H9 (cell line): ENCODE data around the gene MED17. TPM values are rescaled to one million over a fixed set of nuclear protein-coding genes. Genes with fewer than 3 reads are reported as not detected.

ENCODE experiments used
- DNase-seq: peaks from one replicate; pipeline ENCODE4 v3.0.0-alpha.2; 2017
- H2AFZ ChIP-seq: one replicate; pipeline ENCODE4 v1.6.1; 2013; ENCODE audit warnings: mild to moderate bottlenecking, low read length, control low read depth, moderate library complexity
- H2AK5ac ChIP-seq: 2 replicates; pipeline ENCODE4 v1.6.1; 2013; ENCODE audit warnings: low read length, control low read depth, mixed read lengths; ENCODE audit not compliant: insufficient read length
- H2BK120ac ChIP-seq: one replicate; pipeline ENCODE4 v1.6.1; 2013; ENCODE audit warnings: low read depth, mild to moderate bottlenecking, low read length, control low read depth, inconsistent platforms; ENCODE audit not compliant: poor library complexity, severe bottlenecking
- H2BK12ac ChIP-seq: 2 replicates; pipeline ENCODE4 v1.6.1; 2013; ENCODE audit warnings: low read length, control low read depth, mixed read lengths, low read depth; ENCODE audit not compliant: insufficient read length
- H2BK15ac ChIP-seq: 2 replicates; pipeline ENCODE4 v1.6.1; 2013; ENCODE audit warnings: low read depth, low read length, control low read depth
- H2BK20ac ChIP-seq: one replicate; pipeline ENCODE4 v1.6.1; 2013; ENCODE audit warnings: low read depth, mild to moderate bottlenecking, low read length, control low read depth, inconsistent platforms; ENCODE audit not compliant: poor library complexity, severe bottlenecking
- H2BK5ac ChIP-seq: 2 replicates; pipeline ENCODE4 v1.6.1; 2013; ENCODE audit warnings: low read length, control low read depth, mixed read lengths; ENCODE audit not compliant: insufficient read length
- H3K14ac ChIP-seq: 2 replicates; pipeline ENCODE4 v1.6.1; 2013; ENCODE audit warnings: low read length, control low read depth; ENCODE audit not compliant: insufficient read depth
- H3K18ac ChIP-seq: 2 replicates; pipeline ENCODE4 v1.6.1; 2013; ENCODE audit warnings: low read depth, mild to moderate bottlenecking, mixed read lengths, low read length, control low read depth; ENCODE audit not compliant: insufficient read length
- H3K23ac ChIP-seq: 2 replicates; pipeline ENCODE4 v1.6.1; 2013; ENCODE audit warnings: low read length, control low read depth, mixed read lengths, low read depth; ENCODE audit not compliant: insufficient read length
- H3K23me2 ChIP-seq: 2 replicates; pipeline ENCODE4 v1.6.1; 2013; ENCODE audit warnings: low read depth, mild to moderate bottlenecking, mixed read lengths, low read length, control low read depth; ENCODE audit not compliant: insufficient read length, poor library complexity, severe bottlenecking
- H3K27ac ChIP-seq: 2 replicates; pipeline ENCODE4 v1.5.1; 2013; ENCODE audit warnings: low read length, control low read depth, mixed read lengths, low read depth; ENCODE audit not compliant: insufficient read length
- H3K27me3 ChIP-seq: 2 replicates; pipeline ENCODE4 v1.6.1; 2013; ENCODE audit warnings: low read length, control low read depth, inconsistent platforms; ENCODE audit not compliant: insufficient read depth
- H3K4ac ChIP-seq: 2 replicates; pipeline ENCODE4 v1.6.1; 2013; ENCODE audit warnings: low read depth, mild to moderate bottlenecking, control low read depth, inconsistent platforms, low read length, moderate library complexity
- H3K4me1 ChIP-seq: 2 replicates; pipeline ENCODE4 v1.6.1; 2013; ENCODE audit warnings: low read length, control low read depth, inconsistent platforms; ENCODE audit not compliant: insufficient read depth
- H3K4me2 ChIP-seq: 2 replicates; pipeline ENCODE4 v1.6.1; 2013; ENCODE audit warnings: low read length, control low read depth, mixed read lengths; ENCODE audit not compliant: insufficient read length, insufficient read depth
- H3K56ac ChIP-seq: 2 replicates; pipeline ENCODE4 v1.6.1; 2013; ENCODE audit warnings: low read depth, mild to moderate bottlenecking, mixed read lengths, low read length, control low read depth; ENCODE audit not compliant: insufficient read length
- H3K79me1 ChIP-seq: 2 replicates; pipeline ENCODE4 v1.6.1; 2013; ENCODE audit warnings: low read depth, mild to moderate bottlenecking, moderate library complexity, low read length, control low read depth, inconsistent platforms; ENCODE audit not compliant: insufficient read depth, poor library complexity, severe bottlenecking
- H3K79me2 ChIP-seq: 2 replicates; pipeline ENCODE4 v1.6.1; 2013; ENCODE audit warnings: low read length, control low read depth, inconsistent platforms; ENCODE audit not compliant: insufficient read depth
- H3K9ac ChIP-seq: 2 replicates; pipeline ENCODE4 v1.6.1; 2013; ENCODE audit warnings: low read length, control low read depth, mixed read lengths; ENCODE audit not compliant: insufficient read length; ENCODE audit errors: extremely low read depth
- H3K9me3 ChIP-seq: one replicate; pipeline ENCODE4 v1.6.1; 2013; ENCODE audit warnings: low read depth, low read length, inconsistent platforms; ENCODE audit not compliant: control insufficient read depth
- H3T11ph ChIP-seq: one replicate; pipeline ENCODE4 v1.6.1; 2013; ENCODE audit warnings: mild to moderate bottlenecking, low read length, control low read depth, inconsistent platforms
- H4K20me1 ChIP-seq: one replicate; pipeline ENCODE4 v1.6.1; 2013; ENCODE audit not compliant: control insufficient read depth, insufficient read length, insufficient read depth
- H4K5ac ChIP-seq: 2 replicates; pipeline ENCODE4 v1.6.1; 2013; ENCODE audit warnings: low read depth, mild to moderate bottlenecking, mixed read lengths, low read length, control low read depth; ENCODE audit not compliant: insufficient read length
- H4K8ac ChIP-seq: replicated peaks from 2 replicates; pipeline ENCODE4 v1.6.1; 2013; ENCODE audit warnings: low read length, control low read depth, mixed read lengths, low read depth; ENCODE audit not compliant: insufficient read length
- H4K91ac ChIP-seq: 2 replicates; pipeline ENCODE4 v1.6.1; 2013; ENCODE audit warnings: low read depth, mild to moderate bottlenecking, moderate library complexity, mixed read lengths, low read length, control low read depth; ENCODE audit not compliant: insufficient read length
- H3K27ac Mint-ChIP-seq, 3 experiments: 2 replicates in 2 of 3; 3 replicates in 1 of 3; pipeline ENCODE4 v1.8.0; 2020 to 2021; ENCODE audit warnings: mixed read lengths in 3 of 3, mild to moderate bottlenecking in 1 of 3, moderate library complexity in 1 of 3
- H3K27me3 Mint-ChIP-seq: 2 replicates; pipeline ENCODE4 v1.8.0; 2021; ENCODE audit warnings: low read depth, mild to moderate bottlenecking, moderate library complexity, mixed read lengths
- H3K36me3 Mint-ChIP-seq, 3 experiments: 2 replicates in 2 of 3; 3 replicates in 1 of 3; pipeline ENCODE4 v1.8.0; 2020 to 2021; ENCODE audit warnings: low read depth in 3 of 3, mixed read lengths in 3 of 3; ENCODE audit not compliant: insufficient read depth in 1 of 3
- H3K4me1 Mint-ChIP-seq, 2 experiments: 2 replicates each; pipeline ENCODE4 v1.8.0; 2020; ENCODE audit warnings: mixed read lengths in 2 of 2
- H3K4me3 Mint-ChIP-seq, 2 experiments: 2 replicates in 1 of 2; 3 replicates in 1 of 2; pipeline ENCODE4 v1.8.0; 2020 to 2021; ENCODE audit warnings: mild to moderate bottlenecking in 2 of 2, mixed read lengths in 2 of 2, moderate library complexity in 1 of 2
- H3K9me3 Mint-ChIP-seq, 2 experiments: 2 replicates in 1 of 2; 3 replicates in 1 of 2; pipeline ENCODE4 v1.8.0; 2020; ENCODE audit warnings: mild to moderate bottlenecking in 2 of 2, mixed read lengths in 2 of 2, moderate library complexity in 1 of 2
- WGBS: extraction: QIAGEN DNeasy Blood & Tissue Kit; methylation state at CpG from one replicate; pipeline ENCODE4 v1.1.7; 2013; ENCODE audit warnings: missing lambda C conversion rate, low lambda C conversion rate, mixed read lengths; ENCODE audit not compliant: insufficient read length; ENCODE audit errors: extremely low coverage; 5-methylcytosine and 5-hydroxymethylcytosine counted together
- total RNA-seq: library from RNA; stranded (reverse); gene quantifications from 2 replicates; pipeline ENCODE4 v1.2.1, GENCODE V29; 2021
- TF ChIP-seq, protein P1 (sequence below): fragments of 200-600 bp; sonication (generic); conservative IDR thresholded peaks from 3 replicates; pipeline ENCODE4 v1.8.0; 2021; ENCODE audit warnings: antibody characterized with exemption, mild to moderate bottlenecking

Gene MED17
- total RNA-seq, 1 experiment from 2014 or later, result 43.3 TPM

DNA sequence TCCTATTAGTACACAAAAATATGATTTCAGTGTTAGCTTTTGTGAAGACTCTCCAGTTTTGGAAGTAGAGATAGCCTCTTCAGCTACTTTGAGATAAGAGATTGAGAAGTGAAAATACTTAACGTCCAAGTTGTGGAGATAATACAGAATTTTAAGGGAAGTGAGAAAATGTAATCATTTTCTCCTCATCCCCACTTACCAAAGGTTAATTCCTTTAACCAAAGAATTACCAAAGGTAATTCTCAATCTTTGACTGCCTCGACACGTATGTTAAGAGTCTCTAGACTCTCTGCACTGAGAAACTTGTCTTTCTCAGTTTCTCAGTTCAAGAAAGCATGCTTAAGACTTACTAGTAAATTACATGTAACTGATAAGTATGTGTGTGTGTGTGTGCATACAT, 27.3 kb upstream of the MED17 start:
- no peak overlapping the region for H2BK12ac ChIP-seq
- no peak overlapping the region for H3K4ac ChIP-seq
- H3T11ph ChIP-seq, result no peak overlapping the region
- TF ChIP-seq, protein P1, sequence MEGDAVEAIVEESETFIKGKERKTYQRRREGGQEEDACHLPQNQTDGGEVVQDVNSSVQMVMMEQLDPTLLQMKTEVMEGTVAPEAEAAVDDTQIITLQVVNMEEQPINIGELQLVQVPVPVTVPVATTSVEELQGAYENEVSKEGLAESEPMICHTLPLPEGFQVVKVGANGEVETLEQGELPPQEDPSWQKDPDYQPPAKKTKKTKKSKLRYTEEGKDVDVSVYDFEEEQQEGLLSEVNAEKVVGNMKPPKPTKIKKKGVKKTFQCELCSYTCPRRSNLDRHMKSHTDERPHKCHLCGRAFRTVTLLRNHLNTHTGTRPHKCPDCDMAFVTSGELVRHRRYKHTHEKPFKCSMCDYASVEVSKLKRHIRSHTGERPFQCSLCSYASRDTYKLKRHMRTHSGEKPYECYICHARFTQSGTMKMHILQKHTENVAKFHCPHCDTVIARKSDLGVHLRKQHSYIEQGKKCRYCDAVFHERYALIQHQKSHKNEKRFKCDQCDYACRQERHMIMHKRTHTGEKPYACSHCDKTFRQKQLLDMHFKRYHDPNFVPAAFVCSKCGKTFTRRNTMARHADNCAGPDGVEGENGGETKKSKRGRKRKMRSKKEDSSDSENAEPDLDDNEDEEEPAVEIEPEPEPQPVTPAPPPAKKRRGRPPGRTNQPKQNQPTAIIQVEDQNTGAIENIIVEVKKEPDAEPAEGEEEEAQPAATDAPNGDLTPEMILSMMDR, result no peak
- H2BK120ac ChIP-seq, result no peak overlapping the region
- no peaks in the 10 kb centered on the region for H3K4me1 Mint-ChIP-seq
- no peaks in the 10 kb centered on the region for H3K9me3 Mint-ChIP-seq
- H3K56ac ChIP-seq, result no peak overlapping the region
- no peak overlapping the region for H3K9ac ChIP-seq
- H3K4me1 ChIP-seq, result no peaks in the 10 kb centered on the region
- H3K14ac ChIP-seq, result no peak overlapping the region
- no peak overlapping the region for H3K27ac ChIP-seq
- H3K79me1 ChIP-seq, result no peaks in the 10 kb centered on the region
- H3K4me3 Mint-ChIP-seq, result no peak overlapping the region
- DNase-seq, result no peak
- H3K23ac ChIP-seq, result no peak overlapping the region
- H2BK5ac ChIP-seq, result no peak overlapping the region
- peaks cover 15 to 57% (median 49%) of the 10 kb centered on the region in 3 experiments for H3K36me3 Mint-ChIP-seq
- no peak overlapping the region for H4K5ac ChIP-seq
- no peak overlapping the region for H3K18ac ChIP-seq
- no peak overlapping the region for H2BK15ac ChIP-seq
- H3K27me3 ChIP-seq, result no peaks in the 10 kb centered on the region
- no peaks in the 10 kb centered on the region for H3K79me2 ChIP-seq
- no peak overlapping the region for H3K27ac Mint-ChIP-seq
- no peak overlapping the region for H2AFZ ChIP-seq
- H3K23me2 ChIP-seq, result peaks cover 3% of the 10 kb centered on the region
- H4K20me1 ChIP-seq, result no peaks in the 10 kb centered on the region
- H2AK5ac ChIP-seq, result no peak overlapping the region
- WGBS, result no CpG with 5 or more reads among the region's 3 CpGs
- no peak overlapping the region for H4K91ac ChIP-seq
- H4K8ac ChIP-seq, result no peak overlapping the region
- no peak overlapping the region for H2BK20ac ChIP-seq
- no peak overlapping the region for H3K4me2 ChIP-seq
- no peaks in the 10 kb centered on the region for H3K27me3 Mint-ChIP-seq
- H3K9me3 ChIP-seq, result no peaks in the 10 kb centered on the region
